Renal cortex interstitium (tissue), 11 donors: ENCODE data around the gene SMIM32. TPM values are rescaled to one million over a fixed set of nuclear protein-coding genes. Genes with fewer than 3 reads are reported as not detected.

Experiments used
- DNase-seq, 11 donors: peaks; one replicate each; pipeline ENCODE4 v3.0.0-alpha.2; 2013; ENCODE audit warnings: low read depth in 9 of 11, low spot score in 4 of 11; ENCODE audit errors: extremely low read depth in 1 of 11
- polyA plus RNA-seq, 3 donors: library from polyadenylated mRNA; unstranded; fragments of 120-200 nt; gene quantifications; one replicate each; pipeline ENCODE4 v1.2.1, GENCODE V29; 2013; ENCODE audit not compliant: insufficient read length in 3 of 3

Gene SMIM32
- polyA plus RNA-seq, 3 donors, result 8.8 to 21.7 (median 16.4) TPM

GRCh38 chr5:136153581-136154236 lies 39.3 kb downstream of the SMIM32 start:
- no peak for DNase-seq

GRCh38 chr5:136149891-136150290 lies 43.1 kb downstream of the SMIM32 start:
- DNase-seq, result no peak

GRCh38 chr5:136147632-136148031 lies 45.3 kb downstream of the SMIM32 start:
- DNase-seq, result no peak

DNA sequence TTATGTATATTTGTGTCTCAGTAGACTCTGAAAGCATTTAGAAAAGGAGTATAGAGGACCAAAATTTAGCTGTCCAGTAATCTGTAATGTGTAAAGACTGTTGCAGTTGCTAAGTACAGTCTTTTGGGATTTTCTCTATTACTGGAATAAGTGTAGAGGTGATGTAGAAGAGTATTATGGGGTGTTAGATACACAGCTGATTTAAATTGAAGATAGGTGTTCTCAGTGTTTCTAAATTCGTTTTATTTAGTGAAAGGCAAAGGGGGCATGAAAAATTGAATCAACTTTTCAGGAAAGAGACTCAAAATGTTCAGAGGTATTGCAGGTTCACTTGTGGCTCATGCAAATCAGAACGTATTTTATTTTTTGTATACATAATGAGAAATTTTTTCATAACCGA lies 46.8 kb downstream of the SMIM32 start:
- DNase-seq, result no peak

GRCh38 chr5:136145030-136145429 lies 47.9 kb downstream of the SMIM32 start:
- no peak for DNase-seq

DNA sequence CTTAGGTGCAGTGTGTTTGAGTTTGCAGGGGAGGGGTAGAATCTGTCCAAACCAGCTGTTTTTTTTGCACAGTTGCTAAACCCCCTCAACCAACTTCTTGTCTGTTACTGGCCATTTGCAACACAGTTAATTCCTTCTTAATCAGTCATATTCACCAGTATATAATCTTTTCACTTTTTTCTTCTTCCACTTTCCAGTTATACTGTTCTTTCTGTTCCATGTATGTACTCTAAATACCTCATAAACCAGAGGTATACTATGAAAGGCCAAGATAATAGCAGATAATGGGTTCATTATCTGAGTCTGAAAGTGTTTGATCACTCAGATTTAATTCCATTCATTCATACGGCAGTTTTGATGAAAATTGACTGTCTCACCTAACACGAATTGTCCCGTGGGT lies 49.2 kb downstream of the SMIM32 start:
- no peak for DNase-seq

- no peak for DNase-seq
Observed at GRCh38 chr5:136143312-136143711, 49.6 kb downstream of the SMIM32 start.

GRCh38 chr5:136141561-136141960 lies 51.4 kb downstream of the SMIM32 start:
- DNase-seq, result no peak

Other genes with a start within 250 kb of the SMIM32 start
- gene LECT2, start 238.2 kb downstream of the SMIM32 start, polyA plus RNA-seq, result 1 to 10 TPM; 2.3 to 5.1 (median 2.3) TPM
- gene TGFBI, start 164.2 kb downstream of the SMIM32 start, polyA plus RNA-seq, result 100 to 1,000 TPM; 215 to 272 (median 218) TPM
- 10 to 100 TPM; 64.6 to 77.0 (median 68.9) TPM for gene SMAD5, start 60.3 kb downstream of the SMIM32 start, polyA plus RNA-seq
- under 1 TPM; 0.36 to 0.56 (median 0.52) TPM for gene TRPC7, start 172.4 kb upstream of the SMIM32 start, polyA plus RNA-seq